ENCODE measurements around the gene AP3D1.

The AP3D1 gene

DNA sequence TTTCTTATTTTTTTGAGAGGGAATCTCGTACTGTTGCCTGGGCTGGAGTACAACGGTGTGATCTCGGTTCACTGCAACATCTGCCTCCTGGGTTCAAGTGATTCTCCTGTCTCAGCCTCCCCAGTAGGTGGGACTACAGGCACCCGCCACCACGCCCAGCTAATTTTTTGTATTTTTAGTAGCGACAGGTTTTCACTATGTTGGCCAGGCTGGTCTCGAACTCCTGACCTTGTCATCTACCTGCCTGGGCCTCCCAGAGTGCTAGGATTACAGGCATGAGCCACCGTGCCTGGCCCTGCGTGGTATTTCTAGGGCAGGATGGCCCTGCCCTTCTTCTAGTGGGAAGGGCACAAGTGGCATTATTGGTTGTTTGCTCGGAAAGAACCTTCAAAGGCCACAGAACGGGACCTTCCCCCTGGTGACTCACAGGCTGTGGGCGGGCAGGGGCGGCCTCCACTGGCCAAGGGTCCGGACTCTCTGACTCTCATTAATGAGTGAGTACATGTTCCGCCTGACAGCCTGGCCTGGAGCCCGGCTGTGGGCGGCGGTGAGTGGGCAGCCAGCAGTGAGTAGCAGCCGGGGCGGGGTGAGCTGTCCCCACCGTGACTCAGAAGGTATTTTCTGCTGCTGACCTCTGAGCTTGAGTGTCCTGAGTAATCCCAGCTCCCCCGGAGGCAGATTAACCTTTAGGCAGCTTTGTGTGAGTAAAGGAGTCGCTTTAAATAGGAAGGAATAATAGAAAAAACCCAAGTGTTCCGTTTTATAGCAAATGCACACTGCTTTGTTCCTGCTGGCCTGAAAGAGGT is 17.5 kb upstream of the AP3D1 start:
- no peak overlapping the region for H3K27ac ChIP-seq (ENCODE audit: low read length)
- H3K4me3 ChIP-seq (ENCODE audit: low read length), result no peak overlapping the region
- peaks cover 11% of the 10 kb centered on the region for H3K4me1 ChIP-seq (ENCODE audit: control insufficient read depth, insufficient read depth, low read length)
- no peak for DNase-seq (ENCODE audit: low read depth, low spot score)
- no CpG with 5 or more reads among the region's 24 CpGs for WGBS (ENCODE audit: insufficient coverage, insufficient read length)
- H3K9me3 ChIP-seq (ENCODE audit: control insufficient read depth, insufficient read depth, low read length), result no peaks in the 10 kb centered on the region
- H3K27me3 ChIP-seq (ENCODE audit: control insufficient read depth, insufficient read depth, low read length), result no peaks in the 10 kb centered on the region
- H3K36me3 ChIP-seq (ENCODE audit: control insufficient read depth, insufficient read depth, low read length), result no peaks in the 10 kb centered on the region; the same call in 1 of the 2 replicates

DNA sequence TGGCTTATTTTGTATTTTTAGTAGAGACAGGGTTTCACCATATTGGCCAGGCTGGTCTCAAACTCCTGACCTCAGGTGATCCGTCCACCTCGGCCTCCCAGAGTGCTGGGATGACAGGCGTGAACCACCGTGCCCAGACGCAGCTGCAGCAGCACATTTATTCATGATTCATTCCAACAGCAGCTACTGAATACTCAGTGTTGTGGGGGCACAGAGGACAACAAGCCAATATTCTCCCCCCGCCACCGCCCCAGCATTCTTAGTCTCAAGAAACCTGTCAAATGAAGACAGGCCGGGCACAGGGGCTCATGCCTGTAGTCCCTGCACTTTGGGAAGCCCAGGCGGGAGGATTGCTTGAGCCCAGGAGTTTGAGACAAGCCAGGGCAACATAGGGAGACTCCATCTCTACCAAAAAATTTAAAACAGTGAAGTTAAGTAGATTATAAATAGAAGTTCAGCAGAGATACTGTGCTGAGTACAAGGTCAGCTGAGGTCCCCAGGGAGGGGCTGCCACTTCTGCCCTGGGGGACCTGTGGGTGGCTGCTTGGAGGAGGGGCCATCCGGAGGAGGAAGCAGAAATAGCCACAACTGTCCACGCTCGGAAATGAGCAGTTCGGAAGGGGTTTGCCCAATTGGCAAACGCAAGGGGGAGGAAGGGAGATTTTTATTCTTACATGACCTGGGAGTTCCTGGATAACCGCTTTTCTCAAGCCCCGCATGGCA is 16.7 kb upstream of the AP3D1 start:
- no peaks in the 10 kb centered on the region for H3K27me3 ChIP-seq (ENCODE audit: control insufficient read depth, insufficient read depth, low read length)
- no CpG with 5 or more reads among the region's 16 CpGs for WGBS (ENCODE audit: insufficient coverage, insufficient read length)
- H3K4me3 ChIP-seq (ENCODE audit: low read length), result no peak overlapping the region
- H3K27ac ChIP-seq (ENCODE audit: low read length), result no peak overlapping the region
- H3K36me3 ChIP-seq (ENCODE audit: control insufficient read depth, insufficient read depth, low read length), result no peaks in the 10 kb centered on the region; the same call in 1 of the 2 replicates
- no peaks in the 10 kb centered on the region for H3K9me3 ChIP-seq (ENCODE audit: control insufficient read depth, insufficient read depth, low read length)
- no peak for DNase-seq (ENCODE audit: low read depth, low spot score)
- peaks cover 11% of the 10 kb centered on the region for H3K4me1 ChIP-seq (ENCODE audit: control insufficient read depth, insufficient read depth, low read length)

DNA sequence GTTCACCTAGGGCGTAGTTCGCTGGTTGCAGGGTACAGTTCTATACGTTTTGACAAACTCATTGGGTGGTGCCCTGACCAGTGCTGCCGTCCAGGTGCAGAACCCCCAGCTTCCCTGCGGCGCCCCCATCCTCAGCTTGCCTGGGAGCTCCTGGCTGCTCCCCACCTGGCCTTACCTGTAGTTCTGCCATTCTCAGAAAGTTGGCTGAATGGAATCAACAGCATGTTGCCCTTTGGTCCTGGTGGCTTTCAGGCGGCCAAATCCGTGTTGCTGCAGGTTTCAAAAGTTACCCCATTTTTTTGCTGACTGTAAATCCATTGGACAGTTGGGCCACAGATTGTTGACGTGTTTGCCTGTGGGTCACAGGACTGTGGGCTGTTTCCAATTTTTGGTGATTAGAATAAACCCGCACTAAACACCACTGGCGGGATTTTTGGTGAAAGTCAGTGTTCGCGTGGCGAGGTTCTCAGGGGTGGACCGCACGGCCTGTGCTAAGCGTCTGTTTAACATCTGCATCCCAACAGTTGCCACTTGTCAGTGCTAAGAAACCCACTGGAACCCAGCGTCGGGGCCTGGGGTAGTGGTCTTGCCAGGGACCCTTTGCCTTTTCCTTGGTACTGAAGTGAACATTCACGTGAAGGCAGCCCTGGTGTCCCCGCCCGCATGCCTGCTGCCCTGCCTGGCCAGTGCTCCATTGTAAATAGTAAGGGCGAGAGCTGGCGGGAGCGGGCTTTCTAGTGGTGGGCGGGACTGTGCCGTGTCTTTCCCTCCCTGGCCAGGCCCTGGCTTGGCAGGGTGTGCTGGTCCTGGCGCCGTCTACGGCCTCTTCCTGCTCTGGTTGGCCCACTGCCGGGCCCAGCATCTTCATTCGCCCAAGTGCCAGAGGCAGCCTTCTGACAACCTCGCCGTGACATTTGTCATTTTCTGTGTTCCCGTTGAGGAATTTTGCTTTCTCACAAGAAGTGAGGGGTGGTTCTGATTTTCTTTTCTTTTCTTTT is 15.7 kb upstream of the AP3D1 start:
- DNase-seq (ENCODE audit: low read depth, low spot score), result no peak
- peaks cover 11% of the 10 kb centered on the region for H3K4me1 ChIP-seq (ENCODE audit: control insufficient read depth, insufficient read depth, low read length)
- no peaks in the 10 kb centered on the region for H3K27me3 ChIP-seq (ENCODE audit: control insufficient read depth, insufficient read depth, low read length)
- no CpG with 5 or more reads among the region's 35 CpGs for WGBS (ENCODE audit: insufficient coverage, insufficient read length)
- H3K4me3 ChIP-seq (ENCODE audit: low read length), result no peak overlapping the region
- H3K27ac ChIP-seq (ENCODE audit: low read length), result no peak overlapping the region
- no peaks in the 10 kb centered on the region; the same call in 1 of the 2 replicates for H3K36me3 ChIP-seq (ENCODE audit: control insufficient read depth, insufficient read depth, low read length)
- H3K9me3 ChIP-seq (ENCODE audit: control insufficient read depth, insufficient read depth, low read length), result no peaks in the 10 kb centered on the region

DNA sequence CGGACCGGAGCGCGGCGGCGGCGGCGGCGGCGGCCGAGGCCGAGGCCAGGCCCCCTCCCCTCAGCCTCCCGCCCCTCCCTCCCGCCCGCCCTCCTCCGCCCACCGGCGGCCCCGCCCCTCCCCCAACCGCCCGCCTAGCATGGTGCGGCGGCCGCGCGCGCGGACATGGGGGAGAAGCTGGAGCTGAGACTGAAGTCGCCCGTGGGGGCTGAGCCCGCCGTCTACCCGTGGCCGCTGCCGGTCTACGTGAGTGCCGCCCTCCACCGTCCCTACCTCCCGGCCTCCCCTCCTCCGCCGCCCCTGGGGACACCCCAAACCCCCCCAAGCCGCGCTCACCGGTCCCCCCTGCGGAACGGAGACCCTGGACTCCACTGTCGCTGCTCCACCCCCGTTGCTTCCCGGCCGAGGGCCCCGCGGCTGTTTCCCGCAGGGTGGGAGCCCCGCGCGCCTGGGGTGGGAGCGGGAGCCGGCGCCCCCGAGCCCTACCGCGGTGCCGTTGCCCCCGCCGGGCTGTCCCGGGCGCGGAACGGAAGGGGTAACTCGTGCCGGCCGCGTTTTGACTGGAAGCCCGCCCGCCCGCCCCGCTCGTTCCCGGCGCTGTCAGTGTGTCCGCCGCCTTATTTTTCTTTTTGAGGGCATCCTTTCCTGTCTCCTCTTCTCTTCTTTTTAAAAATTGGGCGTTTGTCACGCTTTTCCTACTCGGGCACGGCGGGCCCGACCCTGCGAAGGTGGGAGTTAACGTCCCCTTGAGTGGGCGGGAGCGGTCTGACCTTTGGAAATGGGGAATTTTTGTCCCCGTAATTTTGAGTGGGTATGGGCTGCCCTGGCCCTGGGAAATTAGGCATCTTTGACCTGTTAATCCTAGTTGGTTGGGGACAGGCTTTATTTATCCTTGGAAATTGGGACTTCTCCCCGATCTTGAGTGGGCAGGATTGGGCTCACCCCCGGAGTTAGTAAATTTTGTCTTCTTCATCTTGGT is 12.9 kb upstream of the AP3D1 start:
- no peak for DNase-seq (ENCODE audit: low read depth, low spot score)
- Histone ChIP-seq H3K4me1 (ENCODE audit: control insufficient read depth, insufficient read depth, low read length) (peaks cover 3% of the 10 kb centered on the region; the same call in 1 of the 2 replicates), H3K27ac (ENCODE audit: low read length) (no peak overlapping the region), H3K36me3 (ENCODE audit: control insufficient read depth, insufficient read depth, low read length) (no peaks in the 10 kb centered on the region), H3K4me3 (ENCODE audit: low read length) (peak overlapping the region; percentile 77), H3K9me3 (ENCODE audit: control insufficient read depth, insufficient read depth, low read length) (no peaks in the 10 kb centered on the region), H3K27me3 (ENCODE audit: control insufficient read depth, insufficient read depth, low read length) (no peaks in the 10 kb centered on the region)
- no CpG with 5 or more reads among the region's 95 CpGs for WGBS (ENCODE audit: insufficient coverage, insufficient read length)

DNA sequence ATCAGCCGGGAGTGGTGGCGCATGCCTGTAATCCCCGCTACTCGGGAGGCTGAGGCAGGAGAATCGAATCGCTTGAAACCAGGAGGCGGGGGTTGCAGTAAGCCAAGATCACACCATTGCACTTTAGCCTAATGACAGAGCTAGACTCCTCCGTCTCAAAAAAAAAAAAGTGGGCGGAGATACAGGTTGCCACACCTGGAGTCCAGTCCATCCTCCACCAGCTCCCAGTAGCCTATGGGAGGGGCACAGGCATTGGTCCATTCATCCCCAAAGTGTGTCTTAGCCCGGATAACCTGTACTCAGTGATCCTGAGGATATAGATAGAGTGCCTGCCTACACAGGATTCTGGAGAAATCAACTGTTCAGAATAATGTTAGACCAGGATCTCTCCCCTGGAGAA is 9.0 kb upstream of the AP3D1 start:
- DNase-seq (ENCODE audit: low read depth, low spot score), result no peak

DNA sequence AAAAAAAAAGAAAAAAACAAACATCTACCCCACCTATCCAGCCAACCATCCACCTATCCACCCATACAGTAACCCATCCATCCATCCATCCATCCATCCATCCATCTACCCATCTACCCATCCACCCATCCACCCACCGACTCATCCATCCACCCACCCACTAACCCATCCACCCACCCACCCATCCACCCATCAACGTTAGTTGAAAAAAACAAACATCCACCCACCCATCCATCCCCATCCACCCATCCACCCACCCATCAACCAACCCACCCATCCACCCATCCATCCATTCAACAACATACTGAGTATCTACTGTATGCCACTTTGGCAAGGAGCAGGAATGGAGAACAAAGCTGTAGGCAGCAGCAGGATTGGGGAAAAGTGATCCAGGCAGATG is 6.1 kb upstream of the AP3D1 start:
- no peaks in the 10 kb centered on the region for H3K4me1 ChIP-seq (ENCODE audit: control insufficient read depth, insufficient read depth, low read length)
- 95% methylated on average over 2 of the region's 2 CpGs for WGBS (ENCODE audit: insufficient coverage, insufficient read length)
- H3K27me3 ChIP-seq (ENCODE audit: control insufficient read depth, insufficient read depth, low read length), result no peaks in the 10 kb centered on the region
- no peak overlapping the region for H3K27ac ChIP-seq (ENCODE audit: low read length)
- H3K9me3 ChIP-seq (ENCODE audit: control insufficient read depth, insufficient read depth, low read length), result no peaks in the 10 kb centered on the region
- no peak for DNase-seq (ENCODE audit: low read depth, low spot score)
- H3K4me3 ChIP-seq (ENCODE audit: low read length), result no peak overlapping the region
- H3K36me3 ChIP-seq (ENCODE audit: control insufficient read depth, insufficient read depth, low read length), result no peaks in the 10 kb centered on the region

More for the DNA sequence above, 9.0 kb upstream of the AP3D1 start:
- H3K9me3 ChIP-seq (ENCODE audit: control insufficient read depth, insufficient read depth, low read length), result no peaks in the 10 kb centered on the region
- no peaks in the 10 kb centered on the region for H3K4me1 ChIP-seq (ENCODE audit: control insufficient read depth, insufficient read depth, low read length)
- no peak overlapping the region for H3K4me3 ChIP-seq (ENCODE audit: low read length)
- H3K27ac ChIP-seq (ENCODE audit: low read length), result no peak overlapping the region
- no peaks in the 10 kb centered on the region for H3K36me3 ChIP-seq (ENCODE audit: control insufficient read depth, insufficient read depth, low read length)
- no peaks in the 10 kb centered on the region for H3K27me3 ChIP-seq (ENCODE audit: control insufficient read depth, insufficient read depth, low read length)
- no CpG with 5 or more reads among the region's 10 CpGs for WGBS (ENCODE audit: insufficient coverage, insufficient read length)

DNA sequence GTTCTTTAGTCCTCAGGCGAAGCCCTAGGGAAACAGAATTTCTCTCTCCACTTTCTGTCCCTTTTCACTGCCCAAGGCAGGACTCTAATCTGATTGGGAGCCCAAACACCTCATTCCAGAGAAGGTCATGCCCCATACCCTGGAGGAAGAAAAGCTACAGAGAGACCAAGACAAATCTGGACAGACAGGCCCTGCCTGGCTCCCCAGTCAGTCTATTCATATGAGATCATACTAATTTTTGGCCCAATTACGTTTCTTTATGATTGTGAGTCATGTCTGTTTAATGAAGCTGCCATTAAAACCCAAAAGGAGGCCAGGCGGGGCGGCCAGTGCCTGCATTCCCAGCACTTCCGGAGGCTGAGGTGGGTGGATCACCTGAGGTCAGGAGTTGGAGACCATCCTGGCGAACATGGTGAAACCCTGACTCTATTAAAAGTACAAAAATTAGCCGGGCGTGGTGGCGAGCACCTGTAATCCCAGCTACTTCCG is 3.3 kb upstream of the AP3D1 start:
- Histone ChIP-seq H3K9me3 (ENCODE audit: control insufficient read depth, insufficient read depth, low read length) (no peaks in the 10 kb centered on the region), H3K36me3 (ENCODE audit: control insufficient read depth, insufficient read depth, low read length) (no peaks in the 10 kb centered on the region), H3K27me3 (ENCODE audit: control insufficient read depth, insufficient read depth, low read length) (no peaks in the 10 kb centered on the region), H3K27ac (ENCODE audit: low read length) (no peak overlapping the region), H3K4me1 (ENCODE audit: control insufficient read depth, insufficient read depth, low read length) (peaks cover 2% of the 10 kb centered on the region), H3K4me3 (ENCODE audit: low read length) (no peak overlapping the region)
- no peak for DNase-seq (ENCODE audit: low read depth, low spot score)
- no CpG with 5 or more reads among the region's 10 CpGs for WGBS (ENCODE audit: insufficient coverage, insufficient read length)

DNA sequence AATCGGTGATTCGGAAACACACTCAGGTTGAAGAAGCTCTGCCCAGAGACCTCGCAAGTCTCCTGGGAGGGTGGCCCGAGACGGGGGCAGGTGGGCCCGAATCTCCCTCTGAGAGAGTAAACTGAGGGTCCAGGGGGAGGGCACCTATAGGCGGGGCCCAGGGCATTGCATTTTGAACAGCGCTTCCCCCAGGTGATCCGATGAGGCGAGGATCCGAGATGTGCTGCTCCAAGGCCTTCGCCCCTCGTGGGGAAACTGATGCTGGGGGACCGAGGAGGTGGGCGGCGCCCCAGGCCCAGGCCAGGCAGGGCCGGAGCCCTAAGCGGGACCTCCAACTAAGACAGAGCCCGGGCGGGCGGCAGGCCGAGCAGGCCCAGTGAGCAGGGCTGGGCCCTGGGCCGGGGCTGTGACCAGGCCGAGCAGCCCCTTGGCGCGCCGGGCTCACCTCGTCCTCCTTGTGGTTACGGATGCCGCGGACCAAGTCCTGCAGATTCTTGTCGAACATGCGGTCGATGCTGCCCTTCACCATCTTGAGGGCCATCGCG is 500 bp downstream of the AP3D1 start:
- Histone ChIP-seq H3K9me3 (ENCODE audit: control insufficient read depth, insufficient read depth, low read length) (no peaks in the 10 kb centered on the region), H3K36me3 (ENCODE audit: control insufficient read depth, insufficient read depth, low read length) (no peaks in the 10 kb centered on the region), H3K27ac (ENCODE audit: low read length) (no peak overlapping the region), H3K4me1 (ENCODE audit: control insufficient read depth, insufficient read depth, low read length) (peaks cover 2% of the 10 kb centered on the region), H3K4me3 (ENCODE audit: low read length) (peak overlapping the region; percentile 96), H3K27me3 (ENCODE audit: control insufficient read depth, insufficient read depth, low read length) (no peaks in the 10 kb centered on the region)
- WGBS (ENCODE audit: insufficient coverage, insufficient read length), result no CpG with 5 or more reads among the region's 36 CpGs
- no peak for DNase-seq (ENCODE audit: low read depth, low spot score)

All from iPS DF 6.9 (cell line).